DMS153 treated with DMSO at 0.1 percent for 48 hours (cell line): ENCODE measurements around the gene NFAT5.
"Not testable (repeated sequence)": the region's sequence is repeated elsewhere in the genome, so short reads cannot be mapped to it uniquely, and the experiment has no call there.

Experiments
- DNase-seq: peaks from one replicate; lab custom pipeline; 2025; ENCODE audit not compliant: unreplicated experiment; lab: John Stamatoyannopoulos, UW

The NFAT5 gene

DNA sequence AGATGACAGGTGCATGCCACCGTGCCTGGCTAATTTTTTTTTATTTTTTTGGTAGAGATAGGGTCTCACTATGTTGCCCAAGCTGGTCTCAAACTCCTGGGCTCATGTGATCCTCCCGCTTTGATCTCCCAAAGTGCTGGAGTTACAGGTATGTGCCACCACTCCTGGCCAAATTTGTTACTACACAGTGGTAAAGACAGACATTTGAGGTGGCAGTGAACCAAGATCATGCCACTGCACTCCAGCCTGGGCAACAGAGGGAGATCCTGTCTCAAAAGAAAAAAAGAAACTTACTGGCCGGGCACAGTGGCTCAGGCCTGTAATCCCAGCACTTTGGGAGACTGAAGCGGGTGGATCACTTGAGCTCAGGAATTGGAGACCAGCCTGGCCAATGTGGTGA, 163.3 kb downstream of the NFAT5 start:
- DNase-seq, result not testable (repeated sequence)

DNA sequence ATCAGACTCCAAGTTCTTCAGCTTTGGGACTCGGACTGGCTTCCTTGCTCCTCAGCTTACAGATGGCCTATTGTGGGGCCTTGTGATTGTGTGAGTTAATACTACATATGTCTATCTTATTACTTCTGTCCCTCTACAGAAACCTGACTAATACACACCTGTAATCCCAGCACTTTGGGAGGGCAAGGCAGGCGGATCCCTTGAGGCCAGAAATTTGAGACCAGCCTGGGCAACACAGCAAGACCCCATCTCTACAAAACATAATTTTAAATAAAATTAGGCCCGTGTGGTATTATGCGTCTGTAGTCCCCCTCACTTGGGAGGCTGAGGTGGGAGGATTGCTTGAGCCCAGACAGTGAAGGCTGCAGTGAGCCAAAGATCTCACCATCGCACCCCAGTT, 165.5 kb downstream of the NFAT5 start:
- DNase-seq, result not testable (repeated sequence)

DNA sequence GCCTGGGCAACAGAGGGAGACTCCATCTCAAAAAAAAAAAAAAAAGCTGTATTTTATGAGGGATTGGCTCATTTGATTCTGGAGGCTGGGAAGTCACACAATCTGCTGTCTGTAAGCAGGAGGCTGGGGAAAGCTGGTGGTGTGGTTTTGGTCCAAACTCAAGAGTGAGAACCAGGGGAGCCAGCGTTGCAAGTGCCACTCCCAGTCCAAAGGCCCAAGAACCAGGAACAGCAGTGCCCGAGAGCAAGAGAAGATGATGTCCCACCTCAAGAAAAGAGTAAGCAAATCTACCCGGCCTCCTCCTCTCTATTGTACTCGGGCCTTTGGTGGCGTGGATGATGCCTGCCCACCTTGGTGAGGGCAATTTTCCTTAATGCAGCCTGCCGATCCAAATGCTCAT, 166.3 kb downstream of the NFAT5 start:
- no peak for DNase-seq

DNA sequence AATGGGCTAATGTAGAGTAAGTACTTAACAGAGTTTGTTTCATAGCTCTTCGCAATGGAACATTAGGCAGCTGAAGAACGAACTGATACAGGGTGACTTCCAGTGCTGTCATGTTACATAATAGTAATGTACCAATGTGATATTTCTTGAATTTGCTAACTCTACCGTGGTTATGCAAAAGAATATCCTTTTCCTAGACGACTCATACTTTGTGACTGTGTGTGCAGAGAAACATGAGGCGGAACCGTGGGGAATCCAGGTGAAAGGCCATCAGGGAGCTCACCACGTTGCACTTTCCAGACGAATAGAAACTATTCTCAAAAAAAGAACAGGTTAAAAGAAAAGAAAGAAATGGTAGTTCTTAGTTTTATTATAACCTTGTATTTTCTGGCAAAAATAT, 175.8 kb downstream of the NFAT5 start:
- DNase-seq, result no peak

DNA sequence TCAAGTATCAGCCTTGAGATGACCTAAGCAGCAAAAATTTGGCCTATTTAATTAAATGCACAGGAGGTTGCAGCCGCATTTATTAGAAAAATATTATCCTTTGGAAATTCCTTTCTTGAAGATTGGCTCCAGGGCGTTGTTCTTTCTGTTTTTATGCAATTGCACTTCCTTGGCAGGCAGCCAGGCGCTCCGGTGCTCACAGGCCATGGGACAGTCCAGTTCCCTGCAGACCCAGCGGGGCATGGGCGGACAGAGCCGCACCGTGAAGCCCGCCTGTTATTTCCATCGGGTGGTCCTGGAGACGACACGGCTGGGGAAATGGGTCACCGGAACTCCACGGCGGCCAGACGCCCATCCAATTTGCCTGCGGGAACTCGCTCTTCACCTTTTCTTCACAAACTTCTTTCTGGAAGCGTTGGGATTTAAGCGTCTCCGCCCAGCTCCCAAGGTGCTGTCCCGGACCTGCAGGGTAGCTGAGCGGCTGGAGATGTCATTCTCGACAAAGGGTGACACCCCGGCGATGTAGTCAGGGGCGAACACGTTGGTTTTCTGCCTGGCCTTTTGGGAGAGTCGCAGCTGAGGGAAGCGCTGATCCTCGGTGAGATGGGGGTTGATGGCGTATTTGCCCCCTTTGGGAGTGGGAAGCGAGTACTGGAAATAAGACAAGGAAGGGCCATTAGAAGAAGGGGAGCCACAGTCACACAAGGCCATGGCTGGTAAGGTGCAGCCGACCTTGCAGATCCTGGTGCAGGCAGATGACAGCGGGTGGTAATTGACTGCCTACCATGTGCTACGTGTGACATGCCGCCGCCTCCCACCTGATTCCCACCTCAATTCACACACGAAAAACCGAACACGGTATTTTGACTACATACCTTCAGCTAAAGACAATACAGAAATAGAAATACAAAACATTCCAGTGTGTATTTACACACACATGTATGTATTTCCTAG, 176.5 kb downstream of the NFAT5 start:
- no peak for DNase-seq

DNA sequence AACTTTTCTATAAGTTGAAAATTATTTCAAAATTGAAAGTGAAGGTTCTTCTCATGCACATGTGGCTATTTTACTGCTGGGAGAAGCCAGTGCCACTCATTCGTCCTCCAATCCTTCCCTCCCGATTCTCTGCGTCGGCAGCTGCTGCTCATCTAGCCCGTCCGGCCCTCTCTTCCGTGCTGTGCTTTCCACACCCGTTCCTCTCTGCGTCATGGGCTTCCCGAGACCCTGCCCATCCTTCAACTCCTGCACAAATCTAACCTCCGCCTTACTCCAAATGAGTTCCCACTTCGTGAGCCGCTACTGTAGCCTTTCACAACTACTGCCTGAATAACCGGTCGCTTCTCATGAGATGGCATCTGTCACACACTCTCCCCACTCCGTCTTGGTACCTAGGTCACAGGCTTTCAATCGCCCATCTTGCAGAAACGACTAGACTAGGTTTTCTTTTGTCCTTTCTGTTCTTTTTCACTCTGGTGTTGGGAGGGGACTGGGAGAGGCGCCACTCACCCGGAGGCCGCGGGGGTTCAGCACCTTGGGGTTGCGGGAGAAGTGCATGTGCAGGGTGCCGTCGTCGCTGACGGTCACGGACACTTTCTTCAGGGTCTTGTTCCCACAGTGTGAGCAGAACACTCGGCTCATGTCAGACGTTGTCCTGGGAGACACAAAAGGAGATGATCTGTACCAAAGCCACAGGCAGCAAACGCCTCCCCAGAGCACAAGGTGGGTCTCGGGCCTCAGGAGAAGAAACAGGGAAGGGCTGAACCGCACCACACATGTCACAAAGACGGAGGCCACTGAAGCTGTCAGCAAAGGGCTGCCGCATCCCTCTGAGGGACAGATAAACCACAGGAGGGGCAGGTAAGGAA, 178.8 kb downstream of the NFAT5 start:
- DNase-seq, result no peak

DNA sequence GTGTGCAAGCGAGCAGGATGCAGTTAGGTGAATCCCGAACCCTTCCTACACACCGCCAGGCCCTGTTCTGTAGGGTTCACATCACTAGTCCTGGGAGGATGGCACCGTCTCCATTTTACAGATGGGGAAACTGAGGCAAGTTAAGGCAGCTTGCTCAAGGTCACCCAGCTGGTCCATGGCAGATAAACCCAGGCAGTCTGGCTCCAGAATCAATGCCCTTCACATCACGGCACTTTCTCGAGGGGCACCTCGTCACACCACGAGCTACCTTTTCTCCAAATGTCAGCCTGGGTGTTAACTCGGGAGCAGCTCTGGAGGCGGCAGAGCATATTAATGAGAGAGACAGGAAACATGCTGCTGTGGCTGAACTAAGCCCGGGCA, 179.5 kb downstream of the NFAT5 start:
- no peak for DNase-seq

DNA sequence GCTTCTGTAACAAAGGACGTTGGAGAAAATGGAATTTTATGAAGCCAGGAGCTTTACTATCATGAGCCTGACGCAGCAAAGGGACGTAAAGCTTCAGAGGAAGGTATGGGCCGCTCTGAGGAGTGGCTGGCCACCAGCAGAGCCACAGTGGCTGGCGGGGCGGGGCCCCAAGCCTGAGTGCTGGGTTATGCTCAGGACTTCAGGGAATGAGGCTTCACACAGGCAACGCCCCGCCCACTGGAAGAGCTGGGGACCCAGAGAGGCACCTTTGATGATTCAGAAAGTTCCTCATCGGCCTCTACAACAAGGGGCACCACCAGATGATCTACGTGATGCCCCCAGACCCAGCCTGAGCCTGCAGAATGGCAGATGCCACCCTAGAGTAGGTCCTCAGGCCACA, 180.2 kb downstream of the NFAT5 start:
- DNase-seq, result no peak

DNA sequence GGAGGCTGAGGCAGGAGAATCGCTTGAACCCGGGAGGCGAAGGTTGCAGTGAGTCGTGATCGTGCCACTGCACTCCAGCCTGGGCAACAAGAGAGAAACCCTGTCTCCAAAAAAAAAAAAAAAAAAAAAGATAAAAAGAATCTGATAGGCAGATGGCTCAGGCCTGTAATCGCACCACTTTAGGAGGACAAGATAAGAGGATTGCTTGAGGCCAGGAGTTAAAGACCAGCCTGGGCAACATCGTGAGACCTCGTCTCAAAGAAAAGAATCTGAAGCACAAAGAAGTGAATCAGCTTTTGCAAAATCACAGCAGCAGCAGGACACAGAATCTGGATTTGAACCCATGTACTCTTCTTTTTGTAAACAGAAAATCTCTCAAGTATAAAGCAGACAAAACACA, 181.3 kb downstream of the NFAT5 start:
- DNase-seq, result no peak

DNA sequence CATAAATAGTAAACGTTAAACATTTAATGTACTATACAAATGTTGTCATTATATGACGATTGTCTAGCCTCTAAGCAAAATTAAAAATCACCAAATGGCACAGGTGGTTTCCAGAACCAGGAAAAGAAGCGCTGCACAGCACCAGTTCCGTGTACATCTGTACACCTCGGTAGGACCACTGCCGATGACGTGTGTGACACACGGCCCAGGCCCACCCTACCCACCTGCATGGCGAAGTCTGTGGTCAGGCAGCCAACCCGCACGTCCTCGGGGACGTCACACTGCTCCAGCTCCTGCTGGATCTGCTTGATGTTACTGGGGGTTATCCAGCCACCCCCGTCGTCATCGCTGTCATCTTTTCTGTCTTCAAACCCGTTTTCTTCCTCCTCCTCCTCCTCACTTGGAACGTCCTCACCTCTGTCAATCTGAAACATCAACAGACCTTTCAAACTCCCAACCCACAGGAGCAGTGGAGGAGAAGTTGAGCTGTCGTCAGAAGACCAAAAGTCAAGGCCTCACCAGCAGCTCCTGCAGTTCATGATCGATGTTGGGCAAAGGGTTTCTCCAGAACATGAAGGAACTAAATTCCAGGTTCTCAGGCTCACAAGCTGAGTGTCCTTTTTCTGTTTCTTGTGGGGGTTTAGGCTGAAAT, 183.1 kb downstream of the NFAT5 start:
- no peak for DNase-seq

DNA sequence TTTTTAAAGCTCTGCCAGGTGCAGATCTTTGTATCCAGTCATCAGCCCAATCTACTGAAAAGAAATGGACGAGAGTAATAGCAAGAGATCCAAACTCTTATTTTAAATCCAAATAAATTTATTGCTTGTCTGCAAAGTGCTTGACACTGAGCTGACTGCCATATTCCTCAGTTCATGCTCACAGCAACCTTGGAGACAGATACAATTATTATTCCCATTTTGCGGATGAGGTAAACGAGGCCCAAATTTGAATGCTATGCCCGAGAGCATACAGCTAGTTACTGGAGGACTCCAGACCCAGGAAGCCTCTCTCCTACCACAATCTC, 188.3 kb downstream of the NFAT5 start:
- DNase-seq, result no peak
